HTERT RPE-1 (cell line): ENCODE results near the gene GZF1.

ENCODE experiments used
- in situ Hi-C: fragments of 300-500 bp; cut with MboI; formaldehyde crosslinking; loops from 4 replicates; pipeline ENCODE4 v1.14.3; 2020; ENCODE audit warnings: low sequenced_read_pairs

GZF1 gene

DNA sequence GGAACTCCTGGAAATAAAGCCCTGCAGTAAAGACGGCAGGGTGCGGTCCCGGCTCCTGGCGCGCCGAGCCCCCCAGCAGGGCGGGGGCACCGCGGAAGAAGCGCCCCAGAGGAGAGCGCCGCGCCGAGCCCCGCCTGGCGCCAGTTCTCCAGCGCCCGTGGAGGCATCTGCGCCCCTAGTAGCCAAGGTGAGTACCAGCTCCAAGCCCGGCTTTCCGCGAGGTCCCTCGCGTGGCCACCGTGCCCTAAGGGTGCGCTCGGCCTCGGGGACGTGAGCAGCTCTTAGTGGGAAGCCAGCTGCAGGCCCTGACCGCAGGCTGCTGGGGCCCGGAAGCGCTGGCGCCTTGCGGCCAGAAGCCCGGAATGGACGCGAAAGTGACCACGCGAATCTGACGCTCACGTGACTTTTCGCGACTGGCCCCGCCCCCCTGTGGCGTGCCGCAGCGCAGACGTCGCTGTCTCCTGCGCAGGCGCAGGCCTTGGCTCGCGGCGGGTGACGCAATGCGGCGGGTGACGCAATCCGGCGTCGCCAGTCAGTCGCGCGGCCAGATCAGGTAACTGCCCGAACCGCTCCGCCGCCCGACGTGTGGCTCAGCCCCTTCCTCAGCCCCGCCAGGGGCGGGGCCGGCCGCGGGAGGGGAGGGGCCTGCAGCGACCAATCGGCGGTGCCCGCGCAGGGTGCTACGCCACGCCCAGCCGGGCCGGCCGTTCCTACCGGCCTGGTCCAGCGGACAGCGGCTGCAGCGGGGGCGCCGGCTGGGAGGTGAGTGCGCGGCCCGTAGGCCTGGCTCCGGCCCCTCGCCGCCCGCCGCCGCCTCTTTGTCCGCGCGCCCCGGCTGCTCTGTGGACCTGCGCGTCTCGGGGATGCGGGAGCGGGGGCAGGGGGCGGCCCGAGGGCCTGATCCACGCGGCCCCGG is at the start of gene GZF1:
TSS of gene GZF1 (plus strand) at position 707 of the 916 bp plus-strand sequence. CDS start 2,202 bp downstream, outside the sequence.
- in situ Hi-C loops: no loop called here

DNA sequence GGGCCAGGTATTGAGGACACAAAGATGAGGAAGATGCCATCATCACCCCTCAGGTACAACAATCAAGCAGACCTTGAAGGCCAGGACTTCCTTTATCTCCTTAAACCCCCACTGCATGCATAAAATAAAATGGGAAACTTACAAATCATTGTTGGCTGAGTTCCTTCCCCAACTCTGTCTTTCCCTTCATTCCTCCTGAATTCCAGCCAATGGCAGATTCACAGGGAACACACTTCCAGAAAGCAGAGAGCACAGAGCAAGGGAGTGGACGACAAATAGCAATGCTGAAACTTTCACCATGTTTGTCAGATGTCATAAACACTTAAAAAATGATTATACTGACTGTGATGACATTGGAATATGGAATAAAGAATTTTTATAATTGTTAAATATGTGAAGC is 48.7 kb upstream of the GZF1 start:
- in situ Hi-C loops: no loop called here

DNA sequence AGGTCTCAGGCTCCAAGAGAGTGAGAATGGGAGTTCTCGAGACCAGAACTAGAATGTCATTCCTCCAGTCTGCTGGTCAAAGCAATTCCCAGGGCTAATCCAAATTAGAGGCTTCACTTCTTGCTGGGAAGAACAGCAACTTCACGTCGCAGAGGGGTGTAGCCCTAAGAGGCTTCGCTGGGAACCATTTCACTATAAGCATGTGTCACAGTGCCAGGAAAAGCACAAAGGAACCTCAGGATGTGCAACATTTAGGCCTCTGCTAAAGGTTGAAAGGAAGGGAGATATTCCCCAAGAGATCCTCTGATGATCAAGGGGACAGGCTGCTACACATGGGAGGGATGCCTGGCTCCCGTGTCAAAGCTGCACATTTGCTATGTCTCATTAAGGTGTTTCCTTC is 47.3 kb upstream of the GZF1 start:
- in situ Hi-C loops: no loop called here

DNA sequence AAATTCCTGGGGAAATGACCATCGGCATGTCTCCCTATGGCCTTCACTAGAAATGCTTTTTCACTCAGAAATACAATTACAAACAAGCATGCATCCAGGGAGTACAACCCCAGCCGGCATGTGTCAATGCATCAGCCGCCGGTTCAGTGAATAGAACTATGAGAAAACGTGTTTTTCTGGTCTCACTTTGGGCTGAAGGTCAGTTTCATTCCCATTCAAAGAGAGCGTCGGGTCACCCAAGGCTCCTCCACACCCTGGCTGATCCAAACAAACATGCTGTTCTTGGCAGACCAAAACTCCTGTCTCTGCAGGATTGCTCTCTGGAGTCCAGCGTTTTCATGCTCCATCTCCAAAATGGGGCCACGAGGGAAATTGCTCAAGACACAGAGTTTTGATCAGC is 46.9 kb upstream of the GZF1 start:
- in situ Hi-C loops: no loop called here

DNA sequence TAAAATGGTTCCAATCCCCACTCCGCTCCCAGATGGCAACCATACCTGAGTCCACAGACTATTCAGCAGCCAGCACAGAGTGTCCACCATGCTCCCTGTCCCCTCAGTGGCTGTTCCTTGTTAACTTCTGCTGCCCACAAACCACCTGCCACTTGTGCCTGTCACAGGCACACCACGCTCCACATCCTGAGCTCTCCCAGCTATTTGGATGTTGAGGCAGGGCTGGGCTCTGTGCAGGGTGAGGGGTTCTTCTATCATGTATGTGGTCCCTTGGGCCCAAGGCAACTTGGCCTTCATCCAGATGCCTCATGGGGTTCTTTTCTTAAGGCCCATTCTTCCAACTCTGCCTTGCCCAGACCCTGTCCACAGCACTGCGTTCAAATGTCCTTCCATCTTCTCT is 45.4 kb upstream of the GZF1 start:
- in situ Hi-C loops: no loop called here

DNA sequence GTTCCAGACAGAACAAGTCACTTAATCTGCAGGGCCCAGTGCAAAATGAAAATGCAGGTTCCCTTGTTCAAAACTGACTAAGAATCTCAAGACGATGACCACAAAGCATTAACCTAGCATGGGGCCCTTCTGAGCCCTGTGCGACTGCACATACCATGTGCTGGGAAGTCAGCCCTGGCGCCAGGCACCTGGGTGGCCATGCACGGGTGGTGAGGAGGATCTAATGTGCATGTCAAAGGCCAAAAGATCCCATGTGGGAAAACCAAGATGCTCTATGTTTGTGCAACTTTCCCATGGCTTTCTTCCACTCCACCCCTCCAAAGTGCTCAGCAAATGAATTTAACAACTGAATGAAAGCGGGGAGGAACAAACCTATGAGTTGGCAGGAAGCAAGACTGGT is 44.9 kb upstream of the GZF1 start:
- in situ Hi-C loops: no loop called here

DNA sequence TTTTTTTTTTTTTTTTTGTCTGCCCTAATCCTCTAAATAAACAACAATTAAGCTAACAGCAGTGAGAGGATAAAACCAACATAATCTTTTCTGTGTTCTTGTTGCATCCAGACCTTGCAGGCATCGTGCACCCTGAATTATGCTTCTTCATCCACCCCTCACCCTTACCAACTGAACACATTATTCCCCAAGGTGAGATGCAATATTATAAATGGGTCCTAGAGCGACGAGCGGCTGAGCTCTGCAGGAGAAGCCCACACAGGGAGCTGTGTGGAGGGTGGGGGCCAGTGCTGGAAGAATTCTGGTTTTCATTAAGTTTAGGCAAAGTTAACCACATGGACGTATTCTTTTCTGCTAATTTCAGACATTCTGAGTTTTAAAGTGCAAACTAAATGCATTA is 43.6 kb upstream of the GZF1 start:
- in situ Hi-C loops: no loop called here

DNA sequence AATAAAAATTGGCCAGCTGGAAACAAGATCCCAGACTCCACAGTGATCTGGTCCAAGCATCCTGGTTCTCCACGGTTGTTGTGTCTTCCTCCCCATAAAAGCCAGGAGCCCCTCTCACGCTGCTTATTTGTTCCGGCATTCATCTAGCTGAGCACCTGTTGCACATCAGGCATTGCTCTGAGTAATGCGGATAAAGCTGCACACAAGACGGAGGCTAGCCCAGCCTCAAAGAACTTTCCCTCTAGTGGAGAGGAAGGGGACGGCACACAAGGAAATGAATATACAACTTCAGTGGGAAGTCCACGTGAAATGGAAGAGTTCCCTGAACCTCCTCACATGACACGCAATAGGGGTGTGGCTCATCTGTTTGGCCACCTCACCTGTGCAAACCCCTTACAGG is 41.7 kb upstream of the GZF1 start:
- in situ Hi-C loops: no loop called here

DNA sequence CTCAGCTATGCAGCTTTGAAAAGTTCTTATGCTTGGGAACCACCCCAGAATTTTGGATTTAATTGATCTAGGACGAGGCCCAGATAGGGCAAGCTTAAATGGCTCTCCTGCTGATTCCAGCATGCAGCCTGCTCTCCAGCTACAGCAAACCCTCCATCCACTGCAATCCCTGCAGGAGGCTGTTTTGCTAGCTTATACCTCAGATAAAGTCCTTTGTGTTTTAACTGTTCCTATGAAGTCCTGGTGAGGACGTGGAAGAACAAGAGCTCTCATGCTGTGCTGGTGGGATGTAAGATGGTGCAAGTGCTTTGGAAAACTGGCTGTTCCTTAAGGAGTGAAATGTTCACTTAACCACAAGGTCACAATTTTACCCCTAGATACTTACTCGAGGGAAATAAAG is 36.9 kb upstream of the GZF1 start:
- in situ Hi-C loops: no loop called here

DNA sequence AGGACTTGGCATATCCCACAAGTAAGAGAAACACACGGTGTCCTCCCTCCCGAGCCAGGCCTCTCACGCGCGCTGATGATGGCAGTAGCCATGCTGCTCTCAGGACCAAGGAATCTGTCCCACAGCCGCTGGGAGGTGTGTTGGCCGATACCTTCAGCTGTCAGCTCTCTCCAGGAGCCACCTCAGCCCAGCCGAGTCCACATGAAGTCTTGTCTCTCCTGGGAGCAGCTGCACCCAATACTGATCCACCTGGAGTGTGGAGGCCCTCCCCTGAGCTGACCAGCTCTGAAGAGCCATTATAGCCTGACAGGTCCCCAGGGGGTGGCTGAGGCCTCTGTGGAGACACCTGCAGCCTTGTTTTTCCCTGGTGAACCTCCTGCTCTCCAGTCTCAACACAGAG is 35.2 kb upstream of the GZF1 start:
- in situ Hi-C loops: no loop called here

DNA sequence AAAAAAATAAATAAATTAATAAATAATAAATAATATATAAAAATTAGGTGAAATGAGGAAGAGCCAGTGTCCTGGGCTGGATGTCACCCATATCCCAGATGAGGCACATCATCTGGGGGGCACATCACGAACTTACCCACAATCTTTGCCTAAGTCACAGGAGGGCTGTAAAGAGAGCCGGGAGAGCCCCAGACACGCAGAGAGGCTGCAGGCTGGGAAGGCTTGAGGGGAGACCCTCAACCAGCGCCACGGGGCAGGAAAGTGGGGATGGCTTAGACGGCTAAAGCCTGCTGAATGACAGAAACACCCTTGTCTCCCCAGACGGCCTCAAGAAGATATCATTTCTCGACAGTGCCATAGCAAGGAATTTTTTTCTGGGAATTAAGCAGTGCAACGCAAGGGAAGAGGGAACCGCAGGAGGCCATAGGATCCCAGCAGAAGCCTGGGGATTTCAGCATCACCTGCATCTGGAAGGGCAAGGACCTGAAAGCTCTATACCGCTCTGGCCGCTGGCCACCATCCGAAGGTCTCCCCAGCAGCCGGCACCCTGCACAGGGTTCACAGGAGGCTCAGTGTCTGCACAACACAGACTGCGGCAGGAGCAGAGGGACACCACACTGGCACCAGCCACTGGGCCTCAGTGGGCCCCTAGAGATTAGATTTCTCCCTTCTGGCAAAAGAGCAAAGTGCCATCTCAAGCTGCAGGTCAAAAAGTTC is 34.2 kb upstream of the GZF1 start:
- in situ Hi-C loops: no loop called here

DNA sequence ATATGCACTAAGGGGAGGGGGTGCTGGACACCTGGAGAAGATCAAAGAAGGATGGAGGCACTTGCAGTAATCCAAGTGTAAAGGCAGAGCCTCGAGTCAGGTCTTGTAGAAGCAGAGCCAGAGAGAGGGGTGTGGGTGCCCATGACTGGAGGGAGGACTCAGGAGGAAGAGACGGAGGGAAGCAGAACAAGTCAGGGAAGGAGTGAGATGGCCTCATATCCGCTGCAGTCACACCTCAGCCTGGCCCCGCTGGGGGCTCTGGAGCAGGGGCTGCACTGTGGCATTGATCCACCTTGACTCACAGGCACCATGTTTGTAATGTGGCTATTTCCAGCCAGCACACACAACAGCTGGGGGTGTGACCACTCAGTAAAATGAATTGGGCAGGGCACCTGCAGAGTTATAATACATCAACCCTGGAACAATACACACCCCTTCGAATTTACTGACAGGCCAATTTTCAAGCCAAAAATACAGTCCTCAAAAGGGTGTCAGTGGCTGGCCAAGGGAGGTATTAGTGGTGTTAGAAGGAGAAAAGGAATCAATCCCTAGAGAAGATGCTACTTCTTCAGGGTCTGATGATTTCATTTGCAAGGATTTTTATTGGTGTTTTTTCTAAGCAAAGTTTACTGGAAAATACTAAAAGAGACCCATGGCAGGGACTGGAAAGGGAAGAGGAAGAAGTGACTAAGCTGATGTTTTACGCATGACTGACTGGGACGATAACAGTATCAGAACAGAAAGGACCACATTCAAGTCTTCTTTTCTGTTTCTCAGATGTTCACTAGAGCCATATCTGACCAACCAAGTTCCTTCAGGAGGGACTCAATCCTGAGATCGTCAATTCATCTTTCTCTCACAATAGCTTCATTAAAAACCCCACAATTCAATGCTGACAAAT is 30.3 kb upstream of the GZF1 start:
- in situ Hi-C loops: no loop called here

DNA sequence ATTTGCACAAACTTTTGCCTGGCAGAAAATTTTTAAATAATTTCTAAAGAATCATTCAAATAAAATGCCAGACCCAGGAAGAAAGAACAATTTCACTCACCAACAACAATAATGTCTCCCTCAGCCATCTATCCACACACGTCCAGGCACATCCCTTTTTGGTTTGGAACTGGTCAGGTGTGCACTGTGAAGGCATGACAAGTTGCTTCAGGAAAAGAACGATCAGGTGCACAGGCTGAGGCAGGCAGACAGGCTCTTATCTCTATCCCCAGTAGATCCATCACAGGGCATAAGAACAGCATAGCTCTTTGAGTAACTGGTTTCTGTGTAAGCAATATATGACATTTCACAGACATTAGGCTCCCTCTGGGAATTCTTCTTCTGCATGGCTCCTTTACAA is 29.5 kb upstream of the GZF1 start:
- in situ Hi-C loops: no loop called here

DNA sequence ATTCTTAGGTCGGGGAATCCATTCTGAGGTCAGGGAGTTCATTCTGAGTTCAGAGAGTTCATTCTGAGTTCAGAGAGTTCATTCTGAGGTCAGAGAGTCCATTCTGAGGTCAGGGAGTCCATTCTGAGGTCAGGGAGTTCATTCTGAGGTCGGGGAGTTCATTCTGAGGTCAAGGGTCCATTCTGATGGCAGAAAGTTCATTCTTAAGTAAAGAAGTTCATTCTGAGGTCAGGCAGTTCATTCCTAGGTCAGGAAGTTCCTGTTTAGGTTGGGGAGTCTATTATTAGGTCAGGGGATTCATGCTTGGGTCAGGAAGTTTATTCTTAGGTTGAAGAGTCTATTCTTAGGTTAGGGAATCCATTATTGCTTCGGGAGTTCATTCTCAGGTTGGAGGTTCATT is 27.9 kb upstream of the GZF1 start:
- in situ Hi-C loops: no loop called here

DNA sequence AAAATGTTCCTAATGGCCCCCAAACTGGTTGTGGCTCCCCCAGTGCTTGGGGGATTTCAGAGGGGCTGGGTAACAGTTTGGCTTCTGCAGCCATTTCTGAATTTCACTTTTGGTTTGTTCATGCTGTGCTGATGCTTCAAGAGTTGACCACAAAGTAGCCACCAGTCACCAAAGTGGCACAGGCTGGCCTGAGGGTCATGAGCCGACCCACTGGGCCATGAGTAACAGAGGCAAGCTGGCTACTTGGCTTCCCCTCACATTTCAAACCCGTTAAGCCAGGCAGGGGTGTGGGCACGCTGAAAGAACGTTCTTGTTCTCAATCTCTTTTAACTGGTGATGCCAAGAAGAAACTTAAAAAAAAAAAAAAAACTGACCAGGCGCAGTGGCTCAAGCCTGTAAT is 26.5 kb upstream of the GZF1 start:
- in situ Hi-C loops: no loop called here

DNA sequence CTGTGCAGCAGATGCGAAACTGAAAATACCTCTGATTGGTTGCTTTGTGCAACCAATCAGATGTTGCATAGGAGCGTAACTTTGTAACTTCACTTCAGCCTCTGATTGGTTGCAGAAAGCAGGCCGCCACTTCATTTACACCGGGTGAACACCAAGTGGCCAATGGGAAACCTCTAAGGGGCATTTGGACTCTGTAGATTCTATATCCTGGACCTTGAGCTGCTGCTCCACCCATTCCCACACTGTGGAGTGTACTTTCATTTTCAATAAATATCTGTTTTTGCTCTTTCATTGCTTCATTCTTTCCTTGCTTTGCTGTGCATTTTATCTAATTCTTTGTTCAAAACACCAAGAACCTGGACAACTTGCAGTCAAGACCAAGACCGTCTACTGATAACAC is 25.5 kb upstream of the GZF1 start:
- in situ Hi-C loops: no loop called here

DNA sequence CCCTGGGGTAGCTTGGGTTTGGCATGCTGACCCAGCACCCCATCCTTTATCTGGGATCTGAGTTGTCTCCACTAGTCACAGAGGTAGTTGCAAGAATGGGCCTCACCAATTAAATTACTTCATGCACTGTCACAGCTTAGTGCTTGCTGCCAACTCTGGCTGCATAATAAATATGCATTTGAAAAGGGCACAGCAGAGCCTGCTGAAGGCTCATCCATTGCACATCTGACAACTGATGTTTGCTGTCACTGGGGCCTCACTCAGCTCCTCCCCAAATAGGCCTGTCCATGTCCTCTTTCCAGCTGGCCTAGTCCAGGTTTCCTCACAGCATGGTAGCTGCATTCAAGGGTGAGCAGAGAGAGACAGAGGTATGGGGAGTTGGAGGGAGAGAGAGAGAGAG is 24.7 kb upstream of the GZF1 start:
- in situ Hi-C loops: no loop called here

DNA sequence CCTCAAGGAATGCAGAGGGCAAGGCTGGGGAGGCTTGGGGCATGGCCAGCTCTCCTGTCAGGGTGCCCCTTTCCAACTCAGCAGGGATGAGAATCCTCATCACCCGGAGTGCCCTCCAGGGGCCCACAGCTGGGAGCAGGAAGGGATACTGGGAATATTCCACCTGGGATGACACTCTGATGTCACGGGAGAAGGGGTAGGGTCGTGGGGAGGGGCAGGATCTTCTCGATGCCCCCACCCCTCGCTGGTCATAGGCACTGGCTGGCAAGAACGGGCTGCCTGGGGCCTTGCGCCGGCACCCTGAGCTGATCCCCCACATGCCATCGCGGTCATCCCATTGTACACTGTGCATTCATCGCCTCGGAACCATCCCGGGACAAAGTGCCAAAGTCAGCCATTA is 22.0 kb upstream of the GZF1 start:
- in situ Hi-C loops: no loop called here

DNA sequence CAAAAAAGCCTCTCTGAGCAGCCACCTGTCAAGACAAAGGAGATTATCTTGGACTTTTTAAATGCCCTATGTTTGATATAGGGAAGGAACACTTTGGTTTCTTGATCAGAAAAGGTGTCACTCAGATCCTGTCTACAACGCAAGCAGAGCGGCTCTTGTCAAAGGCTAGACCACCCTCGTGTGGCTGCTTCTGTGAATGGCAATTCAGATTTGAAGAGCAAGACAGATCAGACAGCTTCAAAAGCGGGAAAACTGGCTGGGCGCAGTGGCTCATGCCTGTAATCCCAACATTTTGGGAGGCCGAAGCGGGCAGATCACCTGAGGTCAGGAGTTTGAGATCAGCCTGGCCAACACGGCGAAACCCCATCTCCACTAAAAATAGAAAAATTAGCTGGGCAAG is 21.5 kb upstream of the GZF1 start:
- in situ Hi-C loops: no loop called here

DNA sequence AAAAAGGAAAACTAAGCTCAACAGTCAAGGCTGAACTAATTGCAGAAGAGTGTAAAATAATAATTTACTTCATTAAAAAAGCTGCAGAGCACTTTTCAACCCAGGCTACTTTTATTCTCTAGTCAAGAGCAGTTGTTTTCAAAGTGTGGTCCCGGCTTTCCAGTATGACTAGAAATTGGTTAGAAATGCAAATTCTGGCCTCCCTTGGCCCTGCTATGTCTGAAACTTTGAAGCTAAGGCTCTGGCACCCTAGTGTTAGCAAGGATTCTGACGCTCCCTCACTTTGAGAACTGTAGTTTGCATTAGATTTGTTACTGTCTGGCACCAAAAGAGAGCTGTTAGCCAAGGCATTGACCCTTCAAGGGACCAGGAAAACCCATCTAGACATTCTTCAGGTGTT is 20.9 kb upstream of the GZF1 start:
- in situ Hi-C loops: no loop called here

DNA sequence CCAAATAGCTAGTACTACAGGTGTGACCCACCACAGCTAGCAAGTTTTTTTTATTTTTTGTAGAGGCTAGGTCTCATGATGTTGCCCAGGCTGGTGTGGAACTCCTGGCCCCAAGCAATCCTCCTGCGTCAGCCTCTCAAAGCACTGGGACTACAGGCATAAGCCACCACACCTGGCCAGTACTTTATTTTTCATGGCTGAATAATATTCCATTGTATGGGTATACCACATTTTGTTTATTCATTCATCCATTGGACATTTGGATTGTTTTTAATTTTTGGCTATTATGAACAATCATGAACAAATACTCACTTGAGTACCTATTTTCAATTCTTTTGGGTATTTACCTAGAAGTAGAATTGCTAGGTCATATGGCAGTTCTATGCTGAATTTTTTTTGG is 18.4 kb upstream of the GZF1 start:
- in situ Hi-C loops: no loop called here
